ENCODE measurements around the gene BRD9. TPM values are rescaled to one million over a fixed set of nuclear protein-coding genes. Genes with fewer than 3 reads are reported as not detected.
"Not testable (repeated sequence)": the region's sequence is repeated elsewhere in the genome, so short reads cannot be mapped to it uniquely, and the experiment has no call there.

BRD9 gene
- polyA plus RNA-seq, 6 donors from 2014 or later: 5.6 to 16.2 (median 12.5) TPM

- Mint-ChIP-seq H3K27ac (peak overlapping the region in 1 of 6 donors; percentile 53), H3K4me3 (peak overlapping the region in 1 of 8 donors; percentile 1), H3K9me3 (no peaks in the 10 kb centered on the region), H3K4me1 (peaks cover 3 to 5% (median 4%) of the 10 kb centered on the region in 3 donors), H3K36me3 (peaks cover 7% of the 10 kb centered on the region in 2 donors), H3K27me3 (no peaks in the 10 kb centered on the region)
- no peak for DNase-seq
- no peak for ATAC-seq (ENCODE audit: low read depth in 2 of 2)
These were observed 30.9 kb downstream of the BRD9 start for GRCh38 chr5:861442-862366.

- peak overlapping the region in 1 of 6 donors; percentile 69 for H3K27ac Mint-ChIP-seq
- no peaks in the 10 kb centered on the region for H3K27me3 Mint-ChIP-seq
- ATAC-seq (ENCODE audit: low read depth in 2 of 2) (no peak), DNase-seq (no peak)
- H3K4me3 Mint-ChIP-seq: no peak overlapping the region
- H3K36me3 Mint-ChIP-seq: no peaks in the 10 kb centered on the region
- peaks cover 3 to 5% (median 4%) of the 10 kb centered on the region in 3 donors for H3K4me1 Mint-ChIP-seq
- no peaks in the 10 kb centered on the region for H3K9me3 Mint-ChIP-seq
These were observed 32.0 kb downstream of the BRD9 start for GRCh38 chr5:860506-861150.

GRCh38 chr5:859798-860296, 32.8 kb downstream of the BRD9 start:
- Mint-ChIP-seq H3K9me3 (no peaks in the 10 kb centered on the region), H3K36me3 (no peaks in the 10 kb centered on the region), H3K4me1 (peaks cover 3 to 5% (median 4%) of the 10 kb centered on the region in 3 donors), H3K4me3 (no peak overlapping the region), H3K27me3 (no peaks in the 10 kb centered on the region), H3K27ac (peak overlapping the region in 1 of 6 donors; percentile 68)
- ATAC-seq (ENCODE audit: low read depth in 2 of 2) (no peak), DNase-seq (no peak)

- no peaks in the 10 kb centered on the region for H3K27me3 Mint-ChIP-seq
- no peak overlapping the region for H3K27ac Mint-ChIP-seq
- no peaks in the 10 kb centered on the region for H3K36me3 Mint-ChIP-seq
- DNase-seq: no peak
- H3K9me3 Mint-ChIP-seq: no peaks in the 10 kb centered on the region
- H3K4me1 Mint-ChIP-seq: peaks cover 3 to 5% (median 4%) of the 10 kb centered on the region in 3 donors
- no peak for ATAC-seq (ENCODE audit: low read depth in 2 of 2)
- no peak overlapping the region for H3K4me3 Mint-ChIP-seq
These were observed 33.2 kb downstream of the BRD9 start for GRCh38 chr5:859391-859790.

DNA sequence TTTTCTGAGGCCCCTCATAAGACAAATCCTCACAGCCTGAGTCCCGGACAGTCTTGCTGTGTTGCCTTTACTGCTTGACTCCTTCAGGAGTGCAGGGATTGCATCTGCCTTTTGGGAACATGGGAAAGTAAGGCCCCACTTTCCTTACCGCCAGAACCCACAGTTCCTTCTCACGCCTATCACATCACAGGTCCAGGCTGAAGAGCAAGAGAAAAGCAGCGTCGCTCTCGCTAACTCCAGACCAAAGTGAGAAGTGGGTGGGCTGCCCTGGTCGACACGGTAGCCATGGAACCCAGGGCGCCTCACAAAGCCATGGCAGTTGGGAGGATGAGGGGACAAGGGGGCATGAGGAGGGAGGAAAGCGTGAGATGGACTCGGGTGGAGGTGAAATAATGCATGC, 33.9 kb downstream of the BRD9 start:
- ATAC-seq (ENCODE audit: low read depth in 2 of 2) (no peak), DNase-seq (no peak)
- no peaks in the 10 kb centered on the region for H3K27me3 Mint-ChIP-seq
- H3K36me3 Mint-ChIP-seq: no peaks in the 10 kb centered on the region
- H3K4me3 Mint-ChIP-seq: peak overlapping the region in 1 of 8 donors; percentile 53
- H3K4me1 Mint-ChIP-seq: peaks cover 3 to 5% (median 4%) of the 10 kb centered on the region in 3 donors
- peak overlapping the region in 3 of 6 donors; percentile 47 to 89 (median 56) for H3K27ac Mint-ChIP-seq
- H3K9me3 Mint-ChIP-seq: no peaks in the 10 kb centered on the region

GRCh38 chr5:856531-857425, 35.8 kb downstream of the BRD9 start:
- DNase-seq: no peak
- no peaks in the 10 kb centered on the region for H3K36me3 Mint-ChIP-seq
- H3K9me3 Mint-ChIP-seq: no peaks in the 10 kb centered on the region
- no peak overlapping the region for H3K4me3 Mint-ChIP-seq
- no peak overlapping the region for H3K27ac Mint-ChIP-seq
- peaks cover 3 to 5% (median 4%) of the 10 kb centered on the region in 3 donors for H3K4me1 Mint-ChIP-seq
- H3K27me3 Mint-ChIP-seq: peaks cover 0 to 10% (median 4%) of the 10 kb centered on the region in 3 donors
- ATAC-seq (ENCODE audit: low read depth in 2 of 2): no peak

DNA sequence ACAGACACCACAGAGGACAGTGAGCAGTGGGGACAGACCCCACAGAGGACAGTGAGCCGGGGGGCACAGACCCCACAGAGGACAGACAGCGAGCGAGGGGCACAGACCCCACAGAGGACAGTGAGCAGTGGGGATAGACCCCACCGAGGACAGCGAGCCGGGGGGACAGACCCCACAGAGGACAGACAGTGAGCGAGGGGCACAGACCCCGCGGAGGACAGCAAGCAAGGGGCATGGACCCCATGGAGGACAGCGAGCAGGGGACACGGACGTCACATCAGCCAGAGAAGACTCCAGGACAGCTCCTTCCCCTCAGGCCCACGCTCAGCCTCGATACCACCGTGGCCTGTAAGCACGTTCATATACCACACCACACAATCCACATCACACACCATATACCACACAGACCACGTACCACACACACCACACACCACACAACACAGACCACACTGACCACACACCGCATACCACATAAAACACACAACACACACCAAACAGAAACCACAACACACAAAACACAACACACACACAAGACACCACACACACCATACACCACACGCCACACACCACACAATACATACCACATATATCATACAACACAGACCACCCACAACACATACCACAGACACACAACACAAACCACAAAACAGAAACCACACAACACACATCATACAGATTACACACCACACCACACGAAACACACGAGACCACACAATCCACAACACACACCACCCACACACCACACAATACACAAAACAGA, 36.6 kb downstream of the BRD9 start:
- DNase-seq: no peak
- H3K36me3 Mint-ChIP-seq: no peaks in the 10 kb centered on the region
- no peaks in the 10 kb centered on the region for H3K9me3 Mint-ChIP-seq
- H3K4me1 Mint-ChIP-seq: peaks cover 3 to 5% (median 4%) of the 10 kb centered on the region in 3 donors
- ATAC-seq (ENCODE audit: low read depth in 2 of 2): no peak
- peak overlapping the region in 1 of 6 donors; percentile 81 for H3K27ac Mint-ChIP-seq
- H3K27me3 Mint-ChIP-seq: peaks cover 0 to 12% (median 4%) of the 10 kb centered on the region in 3 donors
- no peak overlapping the region for H3K4me3 Mint-ChIP-seq

DNA sequence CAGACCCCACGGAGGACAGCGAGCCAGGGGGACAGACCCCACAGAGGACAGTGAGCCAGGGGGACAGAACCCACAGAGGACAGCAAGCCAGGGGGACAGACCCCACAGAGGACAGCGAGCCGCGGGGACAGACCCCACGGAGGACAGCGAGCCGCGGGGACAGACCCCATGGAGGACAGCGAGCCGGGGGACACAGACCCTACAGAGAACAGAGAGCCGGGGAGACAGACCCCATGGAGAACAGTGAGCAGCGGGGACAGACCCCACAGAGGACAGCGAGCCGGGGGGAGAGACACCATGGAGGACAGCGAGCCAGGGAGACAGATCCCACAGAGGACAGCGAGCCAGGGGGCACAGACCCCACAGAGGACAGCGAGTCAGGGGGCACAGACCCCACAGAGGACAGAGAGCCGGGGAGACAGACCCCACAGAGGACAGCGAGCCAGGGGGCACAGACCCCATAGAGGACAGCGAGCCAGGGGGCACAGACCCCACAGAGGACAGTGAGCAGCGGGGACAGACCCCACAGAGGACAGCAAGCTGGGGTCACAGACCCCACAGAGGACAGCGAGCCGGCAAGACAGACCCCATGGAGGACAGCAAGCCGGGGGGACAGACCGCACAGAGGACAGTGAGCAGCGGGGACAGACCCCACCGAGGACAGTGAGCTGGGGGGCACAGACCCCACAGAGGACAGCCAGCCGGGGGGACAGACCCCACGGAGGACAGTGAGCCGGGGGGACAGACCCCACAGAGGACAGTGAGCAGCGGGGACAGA, 37.4 kb downstream of the BRD9 start:
- H3K36me3 Mint-ChIP-seq: no peaks in the 10 kb centered on the region
- H3K27me3 Mint-ChIP-seq: peaks cover 0 to 12% (median 4%) of the 10 kb centered on the region in 3 donors
- H3K4me3 Mint-ChIP-seq: no peak overlapping the region
- H3K4me1 Mint-ChIP-seq: peaks cover 0 to 5% (median 0%) of the 10 kb centered on the region in 3 donors
- DNase-seq (no peak), ATAC-seq (ENCODE audit: low read depth in 2 of 2) (no peak)
- no peaks in the 10 kb centered on the region for H3K9me3 Mint-ChIP-seq
- peak overlapping the region in 1 of 6 donors; percentile 81 for H3K27ac Mint-ChIP-seq

GRCh38 chr5:854217-854616, 38.4 kb downstream of the BRD9 start:
- Mint-ChIP-seq H3K27me3 (peaks cover 0 to 12% (median 4%) of the 10 kb centered on the region in 3 donors), H3K4me3 (no peak overlapping the region), H3K36me3 (no peaks in the 10 kb centered on the region), H3K9me3 (no peaks in the 10 kb centered on the region), H3K27ac (peak overlapping the region in 1 of 6 donors; percentile 44), H3K4me1 (peaks cover 0 to 5% (median 0%) of the 10 kb centered on the region in 3 donors)
- ATAC-seq (ENCODE audit: low read depth in 2 of 2) (no peak), DNase-seq (no peak)

GRCh38 chr5:853416-854090, 39.0 kb downstream of the BRD9 start:
- ATAC-seq (ENCODE audit: low read depth in 2 of 2); H3K36me3 Mint-ChIP-seq; H3K4me1 Mint-ChIP-seq; H3K9me3 Mint-ChIP-seq; H3K4me3 Mint-ChIP-seq; DNase-seq: not testable (repeated sequence)
- Mint-ChIP-seq H3K27me3 (peaks cover 0 to 12% (median 4%) of the 10 kb centered on the region in 3 donors), H3K27ac (peak overlapping the region in 2 of 6 donors; percentile 7 to 44)
